Measurements from ENCODE around the gene PER1. TPM values are rescaled to one million over a fixed set of nuclear protein-coding genes. Genes with fewer than 3 reads are reported as not detected.
A peak's percentile ranks its signal among the peaks of the same experiment; 100 is the strongest.
"Not testable (repeated sequence)": the region's sequence is repeated elsewhere in the genome, so short reads cannot be mapped to it uniquely, and the experiment has no call there.

PER1 gene
- total RNA-seq, 4 donors from 2014 or later = 197 to 545 (median 266) TPM

DNA sequence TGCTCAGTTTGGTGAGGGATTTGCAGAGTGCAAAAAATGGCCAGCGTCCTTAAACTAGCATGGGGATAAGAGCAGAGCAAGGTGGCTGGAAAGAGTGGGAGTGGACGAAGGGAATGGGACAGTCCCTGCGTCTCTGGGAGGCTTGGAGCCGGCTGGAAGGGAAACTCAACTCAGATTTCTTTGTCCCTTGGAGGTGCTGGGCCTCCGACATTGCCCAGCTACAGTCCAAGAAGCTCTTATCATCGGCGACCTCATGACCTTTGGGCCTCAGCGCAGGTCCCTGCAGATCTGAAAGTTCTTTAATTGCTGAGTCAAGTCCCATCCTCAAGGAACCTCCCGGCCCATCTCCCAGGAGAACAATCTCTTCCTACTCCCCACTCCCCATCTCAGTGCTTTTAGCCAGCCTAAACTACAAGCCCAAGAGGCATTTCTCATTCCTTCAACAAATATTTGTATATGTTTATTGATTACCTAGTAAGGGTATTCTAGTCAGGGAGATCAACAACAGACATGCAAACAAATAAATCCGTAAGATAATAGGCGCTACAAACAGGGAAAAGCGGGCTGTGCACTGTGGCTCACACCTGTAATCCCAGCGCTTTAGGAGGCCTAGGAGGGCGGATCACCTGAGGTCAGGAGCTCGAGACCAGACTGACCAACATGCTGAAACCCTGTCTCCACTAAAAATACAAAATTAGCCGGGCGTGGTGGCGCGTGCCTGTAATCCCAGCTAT is 25.0 kb upstream of the PER1 start:
- intact Hi-C loops (cut with DNase I; ENCODE audit: low total_unique reads) = no loop called here
- no peak overlapping the region for H3K4me3 ChIP-seq (ENCODE audit: low read depth, poor library complexity, severe bottlenecking)
- DNase-seq (ENCODE audit: low spot score in 2 of 2) = no peak
- WGBS, 2 donors = 73 to 81% methylated on average over 19 of the region's 19 CpGs
- TF ChIP-seq, protein P1, sequence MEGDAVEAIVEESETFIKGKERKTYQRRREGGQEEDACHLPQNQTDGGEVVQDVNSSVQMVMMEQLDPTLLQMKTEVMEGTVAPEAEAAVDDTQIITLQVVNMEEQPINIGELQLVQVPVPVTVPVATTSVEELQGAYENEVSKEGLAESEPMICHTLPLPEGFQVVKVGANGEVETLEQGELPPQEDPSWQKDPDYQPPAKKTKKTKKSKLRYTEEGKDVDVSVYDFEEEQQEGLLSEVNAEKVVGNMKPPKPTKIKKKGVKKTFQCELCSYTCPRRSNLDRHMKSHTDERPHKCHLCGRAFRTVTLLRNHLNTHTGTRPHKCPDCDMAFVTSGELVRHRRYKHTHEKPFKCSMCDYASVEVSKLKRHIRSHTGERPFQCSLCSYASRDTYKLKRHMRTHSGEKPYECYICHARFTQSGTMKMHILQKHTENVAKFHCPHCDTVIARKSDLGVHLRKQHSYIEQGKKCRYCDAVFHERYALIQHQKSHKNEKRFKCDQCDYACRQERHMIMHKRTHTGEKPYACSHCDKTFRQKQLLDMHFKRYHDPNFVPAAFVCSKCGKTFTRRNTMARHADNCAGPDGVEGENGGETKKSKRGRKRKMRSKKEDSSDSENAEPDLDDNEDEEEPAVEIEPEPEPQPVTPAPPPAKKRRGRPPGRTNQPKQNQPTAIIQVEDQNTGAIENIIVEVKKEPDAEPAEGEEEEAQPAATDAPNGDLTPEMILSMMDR (IDR thresholded peaks at IDR 0.05) = no peak
- TF ChIP-seq POLR2A (IDR thresholded peaks at IDR 0.05) = no peak

DNA sequence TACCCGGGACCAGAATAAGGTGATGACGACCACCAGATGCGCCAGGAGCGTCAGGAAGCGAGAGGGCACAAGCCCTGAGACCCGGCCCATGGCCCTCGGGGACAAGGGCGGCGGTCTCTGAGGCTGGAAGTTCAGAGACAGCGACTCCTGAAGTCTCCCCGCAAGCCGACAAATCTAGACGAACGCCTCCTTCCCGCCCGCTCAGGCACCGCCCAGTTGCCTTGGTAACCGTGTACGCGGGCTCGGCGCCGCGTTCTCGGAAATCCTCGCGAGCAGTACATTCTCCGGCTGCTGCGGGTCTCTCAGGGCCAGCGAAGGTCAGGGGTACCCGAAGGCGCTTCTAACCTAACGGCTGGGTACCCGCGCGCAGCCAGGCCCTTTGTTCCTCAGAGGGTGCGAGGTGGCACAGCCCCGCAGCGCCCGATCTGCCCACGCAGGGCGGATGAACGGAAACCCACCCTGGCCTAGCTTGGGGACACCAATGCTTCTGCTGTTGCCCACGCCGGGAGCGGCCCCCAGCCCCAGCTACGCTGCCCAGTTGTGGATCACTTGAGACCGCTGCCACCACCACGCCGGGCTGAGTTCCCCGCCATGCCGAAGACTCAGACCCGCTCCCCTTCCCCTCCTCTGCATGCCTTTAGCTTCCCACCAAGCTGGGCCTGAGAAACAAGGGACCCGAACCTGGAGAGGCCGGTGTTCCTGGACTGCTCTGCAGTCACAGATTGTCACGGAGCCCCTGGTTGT is 24.2 kb upstream of the PER1 start, which contains the start of gene TMEM107:
TSS of gene TMEM107 (minus strand) at position 184 of the 744 bp plus-strand sequence. CDS start at position 90, 94 bp downstream.
- no peak for TF ChIP-seq POLR2A (IDR thresholded peaks at IDR 0.05)
- TF ChIP-seq, protein P1 (IDR thresholded peaks at IDR 0.05) = no peak
- peak; percentile 88 to 97 for DNase-seq (ENCODE audit: low spot score in 2 of 2)
- H3K4me3 ChIP-seq (ENCODE audit: low read depth, poor library complexity, severe bottlenecking) = peak within 1 kb of the TSS; percentile 24
- WGBS, 2 donors = 1 to 3% methylated on average over 35 to 54 of the region's 56 CpGs
- intact Hi-C loops (cut with DNase I; ENCODE audit: low total_unique reads) = no loop called here

DNA sequence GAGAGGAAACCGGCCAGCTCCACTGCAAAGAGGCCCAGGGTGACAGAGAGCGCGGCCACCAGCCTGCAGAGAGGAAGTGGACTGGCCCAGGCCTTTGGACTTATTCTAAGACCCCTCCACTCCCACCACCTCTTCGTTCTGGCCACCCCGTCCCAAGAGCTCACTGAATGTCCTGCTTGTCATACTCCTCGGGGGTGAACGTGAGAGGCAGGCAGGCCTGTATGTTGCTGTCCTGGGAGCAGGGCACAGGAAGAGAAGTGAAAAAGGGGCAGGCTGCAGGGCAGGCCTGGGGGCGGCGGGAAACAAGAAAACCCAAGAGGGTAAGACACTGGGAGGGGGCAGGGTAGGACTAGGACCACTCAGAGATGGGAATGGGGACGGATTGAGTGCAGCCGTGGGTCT is 23.6 kb upstream of the PER1 start:
- intact Hi-C loops (cut with DNase I; ENCODE audit: low total_unique reads) = no loop called here
- WGBS, 2 donors = 4 to 7% methylated on average over 11 of the region's 11 CpGs
- TF ChIP-seq POLR2A (IDR thresholded peaks at IDR 0.05) = no peak
- TF ChIP-seq, protein P1 (IDR thresholded peaks at IDR 0.05) = no peak
- H3K4me3 ChIP-seq (ENCODE audit: low read depth, poor library complexity, severe bottlenecking) = peak overlapping the region; percentile 24
- peak in 1 of 2 donors; percentile 84 for DNase-seq (ENCODE audit: low spot score in 2 of 2)

DNA sequence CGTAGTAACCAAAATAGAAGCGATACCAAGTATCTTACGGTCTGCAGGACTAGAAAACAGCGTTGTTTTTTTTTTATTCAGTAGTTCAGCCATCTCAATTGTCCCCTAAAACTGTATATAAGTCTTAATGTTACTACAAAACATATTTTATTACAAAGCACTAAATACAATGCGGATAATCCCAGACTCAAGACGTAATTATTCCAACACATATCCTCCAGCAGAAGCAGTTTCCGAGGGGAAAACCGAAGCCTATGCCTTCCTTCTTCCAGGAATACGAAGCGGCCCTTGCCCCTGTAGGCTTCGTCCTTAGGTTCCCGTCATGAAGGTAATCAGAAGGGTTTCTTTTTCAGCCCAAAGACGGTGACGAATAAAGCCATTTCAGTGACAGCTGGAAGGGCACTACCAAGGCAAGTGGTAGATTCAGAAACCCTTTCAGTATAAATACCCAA is 21.7 kb upstream of the PER1 start:
- intact Hi-C loops (cut with DNase I; ENCODE audit: low total_unique reads) = no loop called here
- no peak for DNase-seq (ENCODE audit: low spot score in 2 of 2)
- H3K4me3 ChIP-seq (ENCODE audit: low read depth, poor library complexity, severe bottlenecking) = no peak overlapping the region
- no peak for TF ChIP-seq POLR2A (IDR thresholded peaks at IDR 0.05)
- TF ChIP-seq, protein P1 (IDR thresholded peaks at IDR 0.05) = no peak
- 4 to 5% methylated on average over 14 of the region's 14 CpGs for WGBS, 2 donors

DNA sequence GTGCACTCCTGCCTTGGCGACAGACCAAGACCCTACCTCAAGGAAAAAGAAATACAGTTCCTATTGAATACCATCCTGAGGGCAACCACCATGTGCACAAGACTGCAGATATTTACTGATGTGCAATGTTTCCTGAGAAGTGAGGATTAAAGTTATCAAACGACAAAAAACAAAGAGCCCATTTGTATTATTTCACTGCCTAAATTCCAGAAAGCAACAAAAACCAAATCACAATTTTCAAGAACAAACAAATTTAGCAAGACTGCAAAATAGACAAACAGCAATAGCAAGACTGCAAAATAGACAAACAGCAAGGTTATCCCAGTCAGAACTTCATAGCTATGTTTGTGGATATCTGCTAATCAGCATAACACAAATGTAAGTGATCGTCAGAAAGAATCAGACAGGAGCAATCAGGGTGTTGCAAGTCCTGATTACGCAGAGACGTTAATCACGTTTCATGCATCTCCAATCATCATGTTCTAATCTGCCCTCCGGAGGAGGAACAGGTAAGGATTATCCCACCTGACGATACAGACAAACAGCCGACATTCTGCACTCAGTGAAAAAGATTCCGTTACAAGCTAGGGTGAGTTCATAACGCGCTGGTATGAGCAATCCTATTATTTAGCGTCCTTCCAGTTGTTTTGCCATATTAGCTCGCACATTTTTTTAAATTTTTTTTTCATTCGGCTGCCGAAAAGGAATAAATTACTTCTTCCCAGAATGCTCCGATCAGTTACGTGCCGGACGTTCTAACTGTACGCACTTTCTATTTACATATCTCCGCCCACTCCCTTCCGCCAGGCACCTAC is 21.1 kb upstream of the PER1 start:
- TF ChIP-seq, protein P1 (IDR thresholded peaks at IDR 0.05) = no peak
- peak in 1 of 2 donors; percentile 96 for TF ChIP-seq POLR2A (IDR thresholded peaks at IDR 0.05)
- intact Hi-C loops (cut with DNase I; ENCODE audit: low total_unique reads) = no loop called here
- H3K4me3 ChIP-seq (ENCODE audit: low read depth, poor library complexity, severe bottlenecking) = no peak overlapping the region
- 0% methylated on average over 23 of the region's 23 CpGs for WGBS, 2 donors
- DNase-seq (ENCODE audit: low spot score in 2 of 2) = peak; percentile 86 to 95

DNA sequence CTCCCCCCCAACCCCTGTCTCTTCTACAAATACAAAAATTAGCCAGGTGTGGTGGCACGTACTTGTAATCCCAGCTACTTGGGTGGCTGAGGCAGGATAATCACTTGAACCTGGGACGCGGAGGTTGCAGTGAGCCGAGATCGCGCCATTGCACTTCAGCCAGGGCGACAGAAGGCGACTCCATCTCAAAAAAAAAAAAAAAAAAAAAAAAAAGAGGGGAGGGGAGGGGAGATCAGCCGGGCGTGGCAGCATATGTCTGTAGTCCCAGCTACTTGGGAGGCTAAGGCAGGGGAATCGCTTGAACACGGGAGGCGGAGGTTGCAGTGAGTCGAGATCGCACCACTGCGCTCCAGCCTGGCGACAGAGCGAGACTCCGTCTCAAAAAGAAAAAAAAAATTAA is 18.0 kb upstream of the PER1 start:
- DNase-seq (ENCODE audit: low spot score in 2 of 2); intact Hi-C loops (cut with DNase I; ENCODE audit: low total_unique reads); H3K4me3 ChIP-seq (ENCODE audit: low read depth, poor library complexity, severe bottlenecking): not testable (repeated sequence)
- 88 to 90% methylated on average over 19 of the region's 19 CpGs for WGBS, 2 donors

Measured in lower leg skin (tissue), 4 donors.